Measurements from ENCODE around the gene CLDN17.

Gene CLDN17

DNA sequence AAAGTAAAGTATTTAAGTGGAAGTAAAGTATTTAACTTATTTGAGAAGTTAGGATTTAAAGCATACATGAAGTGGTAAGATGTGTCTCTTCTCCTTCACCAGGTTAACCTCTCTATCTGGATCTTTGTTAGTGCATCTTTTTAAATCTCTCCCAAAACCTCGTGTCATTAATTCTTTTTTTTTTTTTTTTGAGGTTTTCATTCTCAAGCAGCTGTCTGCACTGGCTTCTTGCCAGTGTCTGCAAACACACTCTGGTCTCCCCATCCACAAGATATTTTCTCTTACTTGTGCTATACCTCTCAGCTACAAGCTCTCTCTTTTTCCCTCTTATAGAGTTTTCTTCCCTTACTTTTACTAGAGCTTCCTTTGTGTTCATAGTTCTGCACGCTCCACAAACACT, 49.0 kb downstream of the CLDN17 start:
- DNase-seq (ENCODE audit: low read depth) = no peak

DNA sequence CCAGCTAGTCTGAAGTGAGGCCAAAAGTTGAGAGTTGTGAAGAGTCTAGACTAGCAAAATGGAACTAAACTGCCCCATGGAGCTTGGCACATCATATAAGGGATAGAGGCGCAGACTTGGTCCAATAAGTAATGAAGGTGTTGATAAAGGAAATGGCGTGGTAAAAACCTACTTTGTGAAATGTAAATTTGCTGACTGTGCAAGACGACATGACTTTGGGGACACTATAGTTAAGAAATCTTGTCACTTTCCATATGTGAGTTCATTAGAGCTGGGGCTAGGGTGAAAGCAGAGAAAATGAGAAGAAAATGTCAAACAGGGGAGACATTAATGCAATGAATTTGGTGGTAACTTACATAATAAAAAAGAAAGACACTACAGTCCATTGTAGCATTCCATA, 50.1 kb downstream of the CLDN17 start:
- DNase-seq (ENCODE audit: low read depth) = no peak
